HG02884 (cell line): ENCODE data around the gene RRAD.
"Not testable (repeated sequence)": the region's sequence is repeated elsewhere in the genome, so short reads cannot be mapped to it uniquely, and the experiment has no call there.

Experiments used
- ATAC-seq: cut with Tn5 transposase; IDR thresholded peaks from one replicate; pipeline ENCODE4 v1.9.1; 2021; ENCODE audit warnings: mild to moderate bottlenecking, moderate library complexity; ENCODE audit not compliant: unreplicated experiment

The RRAD gene

DNA sequence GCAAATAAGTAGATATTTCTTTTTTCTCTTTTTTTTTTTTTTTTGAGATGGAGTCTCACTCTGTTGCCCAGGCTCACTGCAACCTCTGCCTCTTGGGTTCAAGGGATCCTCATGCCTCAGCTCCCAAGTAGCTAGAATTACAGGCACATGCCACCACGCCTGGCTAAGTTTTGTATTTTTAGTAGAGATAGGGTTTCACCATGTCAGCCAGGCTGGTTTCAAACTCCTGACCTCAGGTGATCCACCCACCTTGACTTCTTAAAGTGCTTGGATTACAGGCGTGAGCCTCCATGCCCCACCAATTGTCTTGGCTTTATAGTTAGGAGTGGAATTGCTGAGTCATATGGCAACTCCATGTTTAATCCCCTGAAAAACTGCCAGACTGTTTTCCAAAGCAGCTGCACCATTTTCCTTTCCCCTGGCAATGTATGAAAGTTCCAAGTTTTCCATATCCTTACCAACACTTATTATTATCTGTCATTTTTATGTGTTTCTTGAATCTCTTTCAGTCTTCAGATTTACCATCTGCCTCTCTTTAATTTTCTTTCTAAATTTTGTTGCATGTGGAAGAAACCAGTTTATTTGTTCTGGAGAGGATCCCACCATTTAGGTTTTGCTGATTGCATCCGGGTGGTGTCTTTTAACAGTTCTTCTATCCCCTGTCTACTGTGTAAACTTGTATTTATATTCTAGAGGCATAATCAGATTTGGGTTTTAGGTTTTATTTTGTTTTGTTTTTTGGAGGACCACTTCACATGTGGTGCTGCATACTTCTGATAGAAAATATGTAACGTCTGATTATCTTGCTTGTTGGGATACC, 25.8 kb upstream of the RRAD start:
- ATAC-seq, result no peak

DNA sequence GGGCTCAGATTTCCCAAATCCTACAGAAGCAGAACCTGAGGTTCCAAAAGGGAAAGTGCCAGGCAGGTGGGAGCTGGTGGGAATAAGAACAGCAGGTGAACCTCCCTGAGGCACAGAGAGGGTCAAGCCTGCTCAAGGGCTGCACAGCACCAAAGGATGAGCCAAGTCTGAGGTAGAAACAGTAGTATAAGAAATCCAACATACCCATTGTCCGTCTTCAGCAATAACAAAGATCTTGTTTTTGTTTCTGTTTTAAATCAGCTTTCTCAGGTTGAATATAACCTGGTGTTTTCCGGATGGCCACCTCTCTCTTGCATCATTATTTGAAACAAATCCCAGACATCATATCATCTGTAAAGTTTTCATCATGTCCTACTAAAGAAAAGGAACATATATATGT, 25.1 kb upstream of the RRAD start:
- ATAC-seq, result no peak

DNA sequence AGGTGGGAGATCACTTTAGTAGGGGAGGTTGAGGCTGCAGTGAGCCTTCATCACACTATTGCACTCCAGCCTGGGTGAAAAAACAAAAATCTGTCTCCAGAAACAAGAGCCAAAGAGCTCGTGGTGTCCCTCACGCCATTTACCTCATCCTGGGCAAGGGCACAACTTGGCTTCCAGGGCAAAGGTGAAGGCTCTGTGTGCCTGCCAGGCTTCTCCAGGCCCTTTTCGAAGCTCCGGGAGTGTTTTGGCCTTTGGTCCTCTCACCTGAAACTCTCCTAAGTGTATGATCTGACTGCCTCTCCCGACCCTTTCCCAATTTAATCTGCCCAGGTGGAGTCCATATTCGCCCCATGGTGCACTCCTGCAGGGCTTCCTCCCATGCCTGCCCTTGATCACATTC, 24.1 kb upstream of the RRAD start:
- ATAC-seq, result no peak

DNA sequence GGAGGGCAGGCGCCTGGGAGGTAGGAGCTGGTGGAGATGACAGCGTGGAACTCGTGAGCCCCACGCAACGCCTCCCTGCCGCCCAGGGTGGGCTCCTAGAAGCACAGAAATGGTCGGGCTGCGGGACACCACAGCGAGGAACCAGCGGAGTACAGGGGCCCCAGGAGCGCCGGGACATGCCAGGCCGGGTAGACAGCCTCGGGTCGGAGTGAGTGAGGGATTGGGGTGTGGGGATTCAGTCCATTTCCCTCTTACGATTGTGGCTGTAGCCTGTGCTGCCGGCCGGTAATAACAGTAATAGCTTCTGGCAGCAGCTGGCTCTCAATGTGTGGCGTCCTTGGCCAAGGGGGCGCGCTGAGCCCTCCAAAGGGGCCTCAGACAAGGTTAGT, 23.5 kb upstream of the RRAD start:
- no peak for ATAC-seq

DNA sequence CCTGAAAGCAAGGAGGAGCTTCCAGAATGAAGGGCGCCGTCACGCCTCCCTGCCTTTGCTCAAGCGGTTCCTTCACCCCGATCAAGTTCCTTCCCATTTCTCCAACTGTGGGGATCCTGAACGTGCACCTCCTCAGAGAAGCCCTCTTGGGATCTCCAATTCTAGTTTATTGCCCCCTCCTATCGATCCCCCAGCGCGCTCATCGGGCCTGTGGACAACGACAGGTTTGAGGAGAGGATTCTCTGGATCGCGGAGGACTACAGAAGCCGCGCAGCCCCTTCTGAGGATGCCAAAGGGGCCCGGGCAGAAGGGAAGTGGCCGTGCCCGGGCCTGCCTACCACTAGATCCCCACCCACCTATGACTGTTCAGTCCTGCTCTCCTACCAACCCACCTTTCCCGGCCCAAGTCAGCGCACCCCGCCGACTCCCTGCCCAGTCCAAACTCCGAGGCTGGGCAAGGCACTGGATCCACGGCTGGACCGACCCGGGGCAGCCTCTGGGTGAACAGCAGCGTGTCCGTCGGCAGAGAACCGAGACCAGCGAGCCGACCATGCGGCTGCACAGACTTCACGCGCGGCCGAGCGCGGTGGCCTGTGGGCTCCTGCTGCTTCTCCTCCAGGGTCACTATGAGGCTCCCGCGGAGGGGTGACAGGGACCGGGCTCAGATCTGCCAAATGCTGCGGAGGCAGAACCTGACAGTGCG, 22.9 kb upstream of the RRAD start:
- ATAC-seq, result no peak

DNA sequence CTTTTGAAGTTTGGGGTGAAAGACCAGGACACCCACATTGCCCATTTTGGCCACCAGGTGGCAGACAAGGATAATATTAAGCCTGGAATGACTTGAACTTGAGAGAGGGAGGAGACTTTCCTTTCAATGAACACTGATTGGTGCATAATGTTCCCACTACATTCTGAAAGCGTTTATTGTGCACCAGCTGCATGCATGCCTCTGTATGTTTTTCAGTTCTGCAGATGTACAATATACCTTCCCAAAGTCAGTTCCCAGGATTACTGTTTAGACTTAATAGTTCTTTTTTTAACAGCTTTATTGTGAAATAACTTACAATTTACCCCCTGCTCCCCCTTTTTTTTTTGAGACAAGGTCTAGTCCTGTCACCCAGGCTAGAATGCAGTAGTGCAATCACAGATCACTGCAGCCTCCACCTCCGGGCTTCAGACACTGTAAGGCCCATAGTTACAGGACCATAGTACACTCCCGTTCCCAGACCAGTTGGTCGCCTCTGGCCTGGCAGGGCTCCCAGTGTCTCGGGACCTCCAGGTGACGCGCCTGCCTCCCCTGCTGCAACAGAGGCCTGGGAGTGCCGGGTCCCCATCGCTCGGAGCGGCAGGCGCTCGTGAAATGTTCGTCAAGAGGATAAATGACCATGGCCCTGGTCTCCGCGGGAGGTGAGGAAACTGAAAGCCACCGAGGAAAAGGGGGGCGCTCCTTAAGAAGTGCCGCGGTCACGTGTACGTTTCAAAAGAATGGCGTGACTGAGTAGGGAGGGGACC, 22.1 kb upstream of the RRAD start:
- peak; percentile 48 for ATAC-seq

DNA sequence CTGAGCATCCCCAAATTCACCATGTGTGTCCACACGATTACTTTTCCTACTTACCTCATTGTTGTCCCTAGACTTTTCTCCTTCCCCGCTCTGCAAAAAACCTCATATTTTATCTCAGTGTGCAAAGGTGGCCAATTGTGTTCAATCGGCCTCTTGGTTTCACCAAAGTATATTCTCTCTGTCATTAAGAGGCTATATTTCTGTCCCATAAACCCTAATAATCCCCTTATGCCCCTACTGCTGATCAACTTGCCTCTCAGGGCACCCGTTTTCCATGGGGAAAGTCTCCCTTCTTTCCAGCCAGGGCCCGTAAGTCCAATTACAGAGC, 21.6 kb upstream of the RRAD start:
- no peak for ATAC-seq

DNA sequence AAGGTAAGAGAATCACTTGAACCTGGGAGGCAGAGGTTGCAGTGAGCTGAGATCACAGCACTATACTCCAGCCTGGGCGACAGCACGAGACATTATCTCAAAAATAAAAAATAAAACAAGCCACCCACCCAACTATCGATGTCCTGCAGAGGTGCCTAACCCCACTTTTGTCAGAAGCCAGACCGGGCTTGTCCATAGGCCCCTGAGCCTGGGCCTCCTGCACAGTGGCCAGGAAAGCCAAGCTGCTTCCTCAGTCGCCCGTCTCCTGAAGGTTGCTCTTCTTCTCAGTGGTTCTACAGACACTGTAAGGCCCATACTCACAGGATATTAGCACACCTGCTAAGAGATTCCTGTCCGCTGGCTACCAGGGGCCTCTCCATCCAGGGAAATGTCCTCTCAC, 21.2 kb upstream of the RRAD start:
- no peak for ATAC-seq

DNA sequence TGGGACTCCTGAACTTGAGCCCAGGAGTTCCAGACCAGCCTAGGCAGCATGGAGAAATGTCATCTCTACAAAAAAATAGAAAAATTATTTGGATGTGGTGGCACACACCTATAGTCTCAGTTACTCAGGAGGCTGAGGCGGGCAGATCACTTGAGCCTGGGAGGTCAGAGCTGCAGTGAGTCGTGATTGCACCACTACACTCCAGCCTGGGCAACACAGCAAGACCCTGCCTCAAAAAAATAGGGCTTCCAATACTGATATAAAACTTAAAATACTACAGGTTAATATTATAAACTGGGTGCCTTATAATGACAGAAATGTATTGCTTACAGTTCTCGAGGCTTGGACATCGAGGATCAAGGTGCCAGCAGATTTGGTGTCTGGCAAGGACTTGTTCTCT, 20.6 kb upstream of the RRAD start:
- ATAC-seq, result no peak

DNA sequence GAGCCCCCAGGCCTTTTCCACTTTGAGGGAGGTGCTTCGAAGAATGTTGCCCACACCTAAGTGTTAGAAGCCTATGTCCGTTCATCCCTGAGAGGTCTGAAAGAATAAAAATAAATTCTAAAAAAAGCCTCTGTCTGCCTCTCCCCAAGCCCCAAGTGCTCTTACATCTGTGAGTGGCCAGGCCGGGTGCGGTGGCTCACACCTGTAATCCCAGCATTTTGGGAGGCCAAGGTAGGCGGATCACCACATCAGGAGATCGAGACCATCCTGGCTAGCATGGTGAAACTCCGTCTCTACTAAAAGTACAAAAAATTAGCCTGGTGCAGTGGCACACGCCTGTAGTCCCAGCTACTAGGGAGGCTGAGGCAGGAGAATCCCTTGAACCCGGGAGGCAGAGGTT, 19.6 kb upstream of the RRAD start:
- ATAC-seq, result not testable (repeated sequence)

DNA sequence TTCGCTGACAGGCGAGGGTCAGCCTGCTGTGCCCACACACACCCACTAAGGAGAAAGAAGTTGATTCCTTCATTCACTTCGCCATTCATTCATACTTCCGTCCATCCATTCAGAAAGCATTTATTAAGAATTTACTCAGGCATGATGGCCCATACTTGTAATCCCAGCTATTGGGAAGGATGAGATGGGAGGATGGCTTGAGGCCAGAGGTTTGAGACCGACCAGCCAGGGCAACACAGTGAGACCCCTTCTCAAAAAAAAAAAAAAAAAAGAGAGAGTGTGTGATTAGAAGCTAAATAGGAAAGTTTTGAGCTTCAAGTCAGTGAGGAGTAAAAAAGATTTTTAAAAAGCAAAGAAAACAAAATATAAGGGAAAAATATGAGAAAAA, 18.7 kb upstream of the RRAD start:
- no peak for ATAC-seq

DNA sequence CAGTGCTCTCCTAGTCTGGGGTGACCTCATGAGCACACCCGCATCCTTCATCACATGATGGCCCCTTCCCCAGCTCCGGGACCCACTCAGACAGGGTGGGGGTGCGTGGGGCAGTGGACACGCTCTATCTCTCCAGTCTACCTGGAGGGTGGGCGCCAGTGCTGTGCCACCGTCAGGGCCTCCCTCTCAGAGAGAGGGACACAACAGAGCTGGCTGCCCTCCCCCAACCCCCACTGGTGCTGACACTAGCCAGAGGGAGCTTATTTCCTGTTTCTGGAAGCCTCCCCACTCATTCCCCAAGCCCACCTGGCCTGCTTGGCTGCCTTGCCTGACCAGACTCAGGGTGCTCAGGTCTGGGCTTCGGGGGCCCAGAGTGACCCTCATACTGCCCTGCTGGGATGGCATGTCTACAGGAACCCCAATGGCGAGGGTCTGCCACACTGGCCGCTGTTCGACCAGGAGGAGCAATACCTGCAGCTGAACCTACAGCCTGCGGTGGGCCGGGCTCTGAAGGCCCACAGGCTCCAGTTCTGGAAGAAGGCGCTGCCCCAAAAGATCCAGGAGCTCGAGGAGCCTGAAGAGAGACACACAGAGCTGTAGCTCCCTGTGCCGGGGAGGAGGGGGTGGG, 18.2 kb upstream of the RRAD start:
- no peak for ATAC-seq

DNA sequence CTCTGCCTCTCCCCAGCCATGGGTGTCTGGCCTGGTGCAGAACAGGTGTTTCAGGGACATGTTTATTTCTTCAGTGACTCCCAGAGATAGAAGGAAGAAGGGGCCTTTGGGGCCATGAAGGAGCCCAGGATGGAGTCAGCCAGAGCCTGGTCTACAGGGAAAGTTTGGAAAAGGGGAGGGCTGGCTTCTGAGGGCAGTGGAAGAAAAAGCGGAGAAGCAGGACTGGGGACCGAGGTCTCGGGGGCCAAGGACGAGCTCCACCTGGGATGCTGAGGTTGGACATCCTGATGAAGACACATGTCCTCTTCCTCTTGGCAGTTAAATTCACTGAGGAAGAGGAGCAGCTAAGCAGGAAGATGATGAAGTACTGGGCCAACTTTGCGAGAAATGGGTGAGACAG, 17.6 kb upstream of the RRAD start:
- no peak for ATAC-seq

DNA sequence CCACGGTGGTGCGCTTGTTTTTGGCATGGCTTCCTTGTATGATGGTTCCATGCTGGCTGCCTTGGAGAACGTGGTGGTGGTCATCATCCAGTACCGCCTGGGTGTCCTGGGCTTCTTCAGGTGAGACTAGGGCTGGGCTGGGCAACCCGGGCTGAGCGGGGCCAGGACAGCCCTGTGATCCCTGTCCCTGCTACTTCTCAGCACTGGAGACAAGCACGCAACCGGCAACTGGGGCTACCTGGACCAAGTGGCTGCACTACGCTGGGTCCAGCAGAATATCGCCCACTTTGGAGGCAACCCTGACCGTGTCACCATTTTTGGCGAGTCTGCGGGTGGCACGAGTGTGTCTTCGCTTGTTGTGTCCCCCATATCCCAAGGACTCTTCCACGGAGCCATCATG, 14.9 kb upstream of the RRAD start:
- no peak for ATAC-seq

DNA sequence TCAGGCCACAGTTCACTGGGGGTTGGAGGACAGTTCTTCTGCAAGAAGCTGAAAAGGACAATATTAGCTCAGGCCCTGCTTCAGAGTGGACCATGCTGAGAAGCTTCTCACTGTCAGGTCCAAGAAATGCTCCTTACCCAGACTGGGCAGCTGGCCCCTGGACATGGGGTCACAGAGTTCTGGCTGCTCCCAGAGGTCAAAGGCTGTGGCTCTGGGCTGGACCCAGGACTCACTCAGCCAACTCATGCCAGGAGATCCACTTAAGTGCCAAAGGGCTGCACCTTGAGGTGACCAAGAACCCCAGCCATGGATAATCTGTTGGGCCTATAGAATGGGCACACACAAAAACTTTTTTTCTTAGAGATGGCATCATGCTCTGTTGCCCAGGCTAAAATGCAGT, 14.0 kb upstream of the RRAD start:
- no peak for ATAC-seq

DNA sequence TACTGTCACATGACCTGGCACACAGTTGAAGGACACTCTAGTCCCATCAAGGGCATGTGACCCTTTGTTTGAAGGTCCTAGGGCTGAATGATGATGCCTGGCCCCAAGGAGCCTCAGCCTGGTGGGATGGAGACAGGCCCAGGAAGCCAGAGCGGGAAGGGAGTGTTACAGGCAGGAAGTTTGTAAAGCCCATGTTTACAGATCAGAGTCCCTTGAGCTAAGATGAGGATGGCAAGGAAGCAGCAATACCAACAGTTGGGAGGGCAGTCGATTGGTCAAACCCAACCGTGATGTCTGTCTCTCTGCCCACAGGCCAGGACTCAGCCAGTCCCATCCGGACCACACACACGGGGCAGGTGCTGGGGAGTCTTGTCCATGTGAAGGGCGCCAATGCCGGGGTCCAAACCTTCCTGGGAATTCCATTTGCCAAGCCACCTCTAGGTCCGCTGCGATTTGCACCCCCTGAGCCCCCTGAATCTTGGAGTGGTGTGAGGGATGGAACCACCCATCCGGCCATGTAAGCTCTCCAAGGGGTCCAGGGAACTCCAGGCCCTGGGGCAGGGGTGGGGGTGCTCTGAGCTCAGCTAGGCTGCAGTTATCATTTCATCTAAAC, 12.5 kb upstream of the RRAD start:
- ATAC-seq, result no peak

DNA sequence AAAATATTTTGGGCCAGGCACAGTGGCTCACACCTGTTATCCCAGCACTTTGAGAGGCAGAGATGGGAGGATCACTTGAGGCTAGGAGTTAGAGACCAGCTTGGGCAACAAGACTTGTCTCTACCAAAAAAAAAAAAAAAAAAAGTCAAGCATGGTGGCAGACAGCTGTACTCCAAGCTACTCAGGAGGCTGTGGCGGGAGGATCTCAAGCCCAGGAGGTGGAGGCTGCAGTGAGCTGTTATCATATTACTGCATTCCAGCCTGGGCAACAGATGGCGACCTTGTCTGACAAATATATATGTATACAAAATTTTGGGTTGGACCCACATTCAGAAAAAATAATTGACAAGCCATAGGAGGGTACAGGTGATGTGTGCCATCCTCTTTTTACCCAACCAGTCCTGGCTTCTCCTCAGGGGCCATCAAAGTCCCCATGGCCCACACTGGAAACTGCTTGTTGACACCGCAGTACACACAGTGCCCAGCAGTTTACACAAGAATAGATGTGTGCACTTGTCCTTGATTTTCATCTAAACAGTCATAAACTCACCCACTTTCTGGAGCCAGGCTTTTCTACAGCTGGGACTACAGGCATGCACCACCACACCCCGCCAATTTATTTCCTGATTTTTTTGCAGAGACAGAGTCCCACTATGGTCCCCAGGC, 11.7 kb upstream of the RRAD start:
- no peak for ATAC-seq

DNA sequence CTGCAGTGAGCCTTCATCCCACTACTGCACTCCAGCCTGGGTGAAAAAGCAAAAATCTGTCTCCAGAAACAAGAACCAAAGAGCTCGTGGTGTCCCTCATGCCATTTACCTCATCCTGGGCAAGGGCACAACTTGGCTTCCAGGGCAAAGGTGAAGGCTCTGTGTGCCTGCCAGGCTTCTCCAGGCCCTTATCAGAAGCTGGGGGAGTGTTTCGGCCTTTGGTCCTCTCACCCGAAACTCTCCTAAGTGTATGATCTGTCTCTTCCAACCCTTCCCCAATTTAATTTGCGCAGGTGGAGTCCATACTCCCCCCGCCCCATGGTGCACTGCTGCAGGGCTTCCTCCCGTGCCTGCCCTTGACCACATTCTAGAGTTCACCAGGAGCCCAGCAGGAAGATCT, 11.1 kb upstream of the RRAD start:
- no peak for ATAC-seq

DNA sequence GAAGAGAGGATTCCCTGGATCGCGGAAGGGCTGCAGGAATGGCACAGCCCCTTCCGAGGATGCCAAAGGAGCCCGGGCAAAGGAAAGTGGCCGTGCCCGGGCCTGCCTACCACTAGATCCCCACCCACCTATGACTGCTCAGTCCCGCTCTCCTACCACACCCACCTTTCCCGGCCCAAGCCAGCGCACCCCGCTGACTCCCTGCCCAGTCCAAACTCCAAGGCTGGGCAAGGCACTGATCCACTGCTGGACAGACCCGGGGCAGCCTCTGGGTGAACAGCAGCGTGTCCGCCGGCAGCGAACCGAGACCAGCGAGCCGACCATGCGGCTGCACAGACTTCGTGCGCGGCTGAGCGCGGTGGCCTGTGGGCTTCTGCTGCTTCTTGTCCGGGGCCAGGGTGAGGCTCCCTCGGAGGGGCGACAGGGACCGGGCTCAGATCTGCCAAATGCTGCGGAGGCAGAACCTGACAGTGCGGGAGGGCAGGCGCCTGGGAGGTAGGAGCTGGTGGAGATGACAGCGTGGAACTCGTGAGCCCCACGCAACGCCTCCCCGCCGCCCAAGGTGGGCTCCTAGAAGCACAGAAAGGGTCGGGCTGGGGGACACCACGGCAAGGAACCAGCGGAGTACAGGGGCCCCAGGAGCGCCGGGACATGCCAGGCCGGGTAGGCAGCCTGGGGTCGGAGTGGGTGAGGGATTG, 10.1 kb upstream of the RRAD start, which contains the start of gene CES2:
TSS of gene CES2 (plus strand) at position 203 of the 698 bp plus-strand sequence. CDS start at position 323, 120 bp downstream.
- ATAC-seq, result no peak

DNA sequence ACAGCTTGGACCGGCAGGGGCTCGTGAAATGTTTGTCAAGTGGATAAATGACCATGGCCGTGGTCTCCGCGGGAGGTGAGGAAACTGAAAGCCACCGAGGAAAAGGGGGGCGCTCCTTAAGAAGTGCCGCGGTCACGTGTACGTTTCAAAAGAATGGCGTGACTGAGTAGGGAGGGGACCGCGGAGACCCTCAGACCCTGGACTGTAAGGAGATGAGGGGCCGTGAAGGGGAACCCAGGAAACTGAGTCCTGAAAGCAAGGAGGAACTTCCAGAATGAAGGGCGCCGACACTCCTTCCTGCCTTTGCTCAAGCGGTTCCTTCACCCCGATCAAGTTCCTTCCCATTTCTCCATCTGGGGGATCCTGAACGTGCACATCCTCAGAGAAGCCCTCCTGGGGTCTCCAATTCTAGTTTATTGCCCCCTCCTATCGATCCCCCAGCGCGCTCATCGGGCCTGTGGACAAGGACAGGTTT, 9.5 kb upstream of the RRAD start:
- not testable (repeated sequence) for ATAC-seq
